Measurements from ENCODE around the gene CYB5R2. TPM values are rescaled to one million over a fixed set of nuclear protein-coding genes. Genes with fewer than 3 reads are reported as not detected.

Gene CYB5R2
- polyA plus RNA-seq, 2 of the 4 experiments (the other 2 are of a cell fraction): 2.4 to 6.3 TPM

- 88% methylated on average over 5 of the region's 5 CpGs for WGBS (ENCODE audit: missing lambda C conversion rate)
- Histone ChIP-seq H3K9me3 (no peaks in the 10 kb centered on the region), H3K4me2 (no peak overlapping the region), H3K4me1 (peaks cover 8% of the 10 kb centered on the region; the same call in 2 of the 3 replicates), H3K4me3 (no peak overlapping the region), H3K27ac (no peak overlapping the region)
- TF ChIP-seq JUNB (IDR thresholded peaks at IDR 0.05): no peak
- no peak for TF ChIP-seq HMGXB4 (CRISPR knock-in tag; IDR thresholded peaks at IDR 0.05; ENCODE audit: borderline replicate concordance)
- no peak for TF ChIP-seq RAD21 (conservative IDR thresholded peaks at IDR 0.05 in 1 of 2, IDR thresholded peaks at IDR 0.05 in 1 of 2)
- TF ChIP-seq ZSCAN20 (CRISPR knock-in tag; IDR thresholded peaks at IDR 0.05): no peak
- TF ChIP-seq NFE2L2 (conservative IDR thresholded peaks at IDR 0.05; ENCODE audit: low read length): no peak
- TF ChIP-seq RNF2 (IDR thresholded peaks at IDR 0.05; ENCODE audit: borderline replicate concordance, low read depth): no peak
- TF ChIP-seq FOSB (CRISPR knock-in tag; IDR thresholded peaks at IDR 0.05): no peak
- no peak for TF ChIP-seq HES2 (IDR thresholded peaks at IDR 0.05)
- no peak for TF ChIP-seq ZNF302 (CRISPR knock-in tag; IDR thresholded peaks at IDR 0.05)
- TF ChIP-seq ZC3H11A (IDR thresholded peaks at IDR 0.05): no peak
- no peak for TF ChIP-seq E2F6 (IDR thresholded peaks at IDR 0.05; ENCODE audit: borderline replicate concordance, low read depth)
- TF ChIP-seq ATOH8 (CRISPR knock-in tag; IDR thresholded peaks at IDR 0.05; ENCODE audit: low read depth): no peak
- no peak for TF ChIP-seq CBX8 (IDR thresholded peaks at IDR 0.05)
- TF ChIP-seq CEBPB (IDR thresholded peaks at IDR 0.05): no peak
- TF ChIP-seq SMC3 (IDR thresholded peaks at IDR 0.05): no peak
- no peak for TF ChIP-seq EHMT2 (IDR thresholded peaks at IDR 0.05; ENCODE audit: low read depth)
- no peak for TF ChIP-seq RFX5 (IDR thresholded peaks at IDR 0.05)
- TF ChIP-seq HOXB13 (CRISPR knock-in tag; IDR thresholded peaks at IDR 0.05; ENCODE audit: low read depth): no peak
- TF ChIP-seq USF2 (IDR thresholded peaks at IDR 0.05): no peak
- ATAC-seq: no peak
- CTCF ChIA-PET: interaction anchor here (0.8 to 10.6 kb wide), 9 partner anchors 12 to 571 kb away, joined by 3 to 209 read pairs (median 4); partner anchors contain the start of genes EIF3F and PPFIBP2
- POLR2A ChIA-PET: no interaction called here
- FAIRE-seq: no peak
- no peak for DNase-seq (ENCODE audit: low read depth in 1 of 2, low spot score in 1 of 2)
Observed at GRCh38 chr11:7668911-7669310, 4.4 kb downstream of the CYB5R2 start.

GRCh38 chr11:7668464-7668863 lies 4.8 kb downstream of the CYB5R2 start:
- WGBS (ENCODE audit: missing lambda C conversion rate): 83% methylated on average over 7 of the region's 7 CpGs
- ATAC-seq (no peak), FAIRE-seq (no peak), DNase-seq (ENCODE audit: low read depth in 1 of 2, low spot score in 1 of 2) (no peak)
- Histone ChIP-seq H3K9me3 (no peaks in the 10 kb centered on the region), H3K4me3 (no peak overlapping the region), H3K4me2 (no peak overlapping the region), H3K4me1 (peaks cover 4% of the 10 kb centered on the region; the same call in 2 of the 3 replicates), H3K27ac (no peak overlapping the region)
- ChIA-PET POLR2A (no interaction called here), CTCF (interaction anchor here (0.8 to 10.6 kb wide), 7 partner anchors 22 to 571 kb away, joined by 3 to 209 read pairs (median 4); partner anchors contain the start of gene PPFIBP2)
- no peak for TF ChIP-seq EHMT2 (IDR thresholded peaks at IDR 0.05; ENCODE audit: low read depth)
- no peak for TF ChIP-seq NPAS2 (CRISPR knock-in tag; IDR thresholded peaks at IDR 0.05; ENCODE audit: borderline replicate concordance)
- TF ChIP-seq NR3C1 (IDR thresholded peaks at IDR 0.05): no peak
- no peak for TF ChIP-seq HMGXB4 (CRISPR knock-in tag; IDR thresholded peaks at IDR 0.05; ENCODE audit: borderline replicate concordance)
- no peak for TF ChIP-seq HEYL (CRISPR knock-in tag; IDR thresholded peaks at IDR 0.05)
- 0 out of 2 replicates have a peak, but pooled peaks have one; percentile 19 for TF ChIP-seq REST (IDR thresholded peaks at IDR 0.05)
- TF ChIP-seq BHLHE40 (IDR thresholded peaks at IDR 0.05; ENCODE audit: low read depth, low read length): no peak
- no peak for TF ChIP-seq RFX5 (IDR thresholded peaks at IDR 0.05)

Data from A549 (cell line).